Fibroblast of the aortic adventitia (primary cell): ENCODE data around the gene TSHZ1. TPM values are rescaled to one million over a fixed set of nuclear protein-coding genes. Genes with fewer than 3 reads are reported as not detected.

Experiments
- DNase-seq: peaks from one replicate; pipeline ENCODE4 v3.0.0-alpha.2; 2010; ENCODE audit warnings: low read depth
- H3K4me3 ChIP-seq: 2 replicates; pipeline ENCODE4 v1.5.1; 2011; ENCODE audit warnings: low read depth, mild to moderate bottlenecking, control low read depth, low read length, moderate library complexity
- total RNA-seq: library from RNA; depleted of rRNA; stranded (reverse); fragments of >200 nt; gene quantifications from 2 replicates; pipeline ENCODE4 v1.2.3, GENCODE V29; 2012; ENCODE audit warnings: low replicate concordance
- TF ChIP-seq, protein P1 (sequence below): IDR thresholded peaks from 2 replicates; pipeline ENCODE4 v1.5.1; 2011; ENCODE audit warnings: mild to moderate bottlenecking, low read length, control low read depth, inconsistent platforms; ENCODE audit not compliant: insufficient read depth

The TSHZ1 gene
- total RNA-seq, 1 donor, result 7.9 TPM

DNA sequence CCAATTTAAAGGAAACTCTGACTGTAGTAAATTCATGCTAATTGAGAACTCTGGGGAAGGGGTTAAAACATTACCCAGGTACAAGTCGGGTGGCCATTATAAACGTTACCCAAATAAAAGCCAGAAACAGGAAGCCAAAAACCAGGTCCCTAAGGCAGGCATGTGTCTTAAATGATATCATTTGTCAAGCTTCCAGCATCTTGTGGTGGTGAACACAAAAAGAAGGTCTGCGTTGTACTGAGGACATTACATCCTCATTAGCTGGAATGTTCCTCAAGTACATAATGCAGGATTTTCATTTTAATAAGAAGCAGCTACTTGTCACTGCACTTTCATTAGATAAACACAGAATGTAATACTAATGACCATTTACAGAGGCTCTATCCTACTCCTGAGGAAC is 12.6 kb upstream of the TSHZ1 start:
- peak; percentile 27 for DNase-seq
- no peak overlapping the region for H3K4me3 ChIP-seq
- TF ChIP-seq, protein P1, sequence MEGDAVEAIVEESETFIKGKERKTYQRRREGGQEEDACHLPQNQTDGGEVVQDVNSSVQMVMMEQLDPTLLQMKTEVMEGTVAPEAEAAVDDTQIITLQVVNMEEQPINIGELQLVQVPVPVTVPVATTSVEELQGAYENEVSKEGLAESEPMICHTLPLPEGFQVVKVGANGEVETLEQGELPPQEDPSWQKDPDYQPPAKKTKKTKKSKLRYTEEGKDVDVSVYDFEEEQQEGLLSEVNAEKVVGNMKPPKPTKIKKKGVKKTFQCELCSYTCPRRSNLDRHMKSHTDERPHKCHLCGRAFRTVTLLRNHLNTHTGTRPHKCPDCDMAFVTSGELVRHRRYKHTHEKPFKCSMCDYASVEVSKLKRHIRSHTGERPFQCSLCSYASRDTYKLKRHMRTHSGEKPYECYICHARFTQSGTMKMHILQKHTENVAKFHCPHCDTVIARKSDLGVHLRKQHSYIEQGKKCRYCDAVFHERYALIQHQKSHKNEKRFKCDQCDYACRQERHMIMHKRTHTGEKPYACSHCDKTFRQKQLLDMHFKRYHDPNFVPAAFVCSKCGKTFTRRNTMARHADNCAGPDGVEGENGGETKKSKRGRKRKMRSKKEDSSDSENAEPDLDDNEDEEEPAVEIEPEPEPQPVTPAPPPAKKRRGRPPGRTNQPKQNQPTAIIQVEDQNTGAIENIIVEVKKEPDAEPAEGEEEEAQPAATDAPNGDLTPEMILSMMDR, result no peak

DNA sequence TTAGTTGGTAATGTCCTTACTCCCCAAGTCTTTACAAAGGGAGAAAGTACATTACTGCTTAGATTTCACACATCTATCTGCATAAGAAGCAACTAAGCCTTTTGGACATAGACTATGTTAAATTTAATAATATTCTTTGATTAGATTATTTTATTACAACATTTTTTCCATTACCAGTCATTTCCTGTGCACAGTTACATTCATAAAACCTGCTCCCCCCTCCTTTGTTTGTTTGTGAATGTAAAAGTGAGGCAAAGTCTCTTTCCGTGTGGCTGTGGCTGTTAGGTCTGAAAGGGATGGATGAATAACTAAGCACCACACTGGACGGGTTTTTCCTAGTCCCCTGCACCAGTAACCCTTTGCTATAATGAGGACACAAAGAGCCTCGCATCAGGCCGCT is 11.3 kb upstream of the TSHZ1 start:
- DNase-seq, result no peak
- H3K4me3 ChIP-seq, result no peak overlapping the region

DNA sequence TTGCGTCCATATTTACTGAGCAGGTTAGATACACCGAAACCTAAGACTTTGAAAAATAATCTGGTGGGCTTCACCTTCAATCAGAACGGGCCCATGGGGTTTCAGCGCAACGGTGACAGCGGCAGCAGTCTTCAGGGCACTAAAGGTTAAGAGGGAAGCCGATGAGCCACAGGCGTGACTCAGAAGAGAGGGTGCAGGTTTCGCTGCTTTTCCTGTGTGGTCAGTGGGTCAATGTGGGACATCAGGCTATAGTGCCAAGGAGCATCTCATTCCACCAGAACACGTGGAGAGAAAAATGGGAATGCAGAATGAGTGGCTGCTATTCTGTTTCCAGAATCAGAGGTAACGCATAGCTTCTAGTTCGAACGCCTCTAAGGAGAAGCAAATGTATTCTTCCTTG is 10.5 kb upstream of the TSHZ1 start:
- TF ChIP-seq, protein P1, result no peak
- no peak overlapping the region for H3K4me3 ChIP-seq
- no peak for DNase-seq

More for the DNA sequence above, 11.3 kb upstream of the TSHZ1 start:
- TF ChIP-seq, protein P1, result no peak

DNA sequence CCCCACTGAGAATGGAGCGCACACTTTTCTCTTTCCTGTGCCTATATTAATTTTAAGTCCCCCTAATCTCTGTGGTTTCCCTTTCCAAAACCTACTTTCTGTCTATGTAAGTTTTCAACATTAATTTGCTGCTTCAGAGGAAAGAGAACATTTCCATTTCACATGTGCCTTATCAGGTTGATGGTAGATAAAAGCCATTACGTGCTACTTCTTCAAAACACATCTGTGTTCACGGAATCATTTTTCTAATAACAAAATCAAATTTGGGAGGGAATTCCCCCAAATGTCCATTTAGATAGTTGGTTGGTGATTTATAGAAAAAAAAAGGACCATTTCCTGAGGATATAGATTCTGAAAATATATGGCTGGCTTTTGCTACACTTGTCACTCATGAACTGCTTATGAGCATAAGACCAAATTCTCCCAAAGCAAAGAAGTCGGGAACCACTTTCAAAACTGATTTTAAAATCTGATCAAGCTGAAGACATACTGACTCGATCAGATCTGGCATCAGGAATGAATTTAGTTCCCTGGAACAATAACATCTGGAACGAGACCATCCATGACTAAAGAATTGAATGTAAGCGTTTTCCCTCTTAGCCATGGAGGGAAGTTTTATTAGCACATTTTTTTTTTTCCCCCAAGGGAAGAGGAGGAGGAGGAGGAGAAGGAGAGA is 9.9 kb upstream of the TSHZ1 start:
- DNase-seq, result no peak
- TF ChIP-seq, protein P1, result no peak
- no peak overlapping the region for H3K4me3 ChIP-seq

DNA sequence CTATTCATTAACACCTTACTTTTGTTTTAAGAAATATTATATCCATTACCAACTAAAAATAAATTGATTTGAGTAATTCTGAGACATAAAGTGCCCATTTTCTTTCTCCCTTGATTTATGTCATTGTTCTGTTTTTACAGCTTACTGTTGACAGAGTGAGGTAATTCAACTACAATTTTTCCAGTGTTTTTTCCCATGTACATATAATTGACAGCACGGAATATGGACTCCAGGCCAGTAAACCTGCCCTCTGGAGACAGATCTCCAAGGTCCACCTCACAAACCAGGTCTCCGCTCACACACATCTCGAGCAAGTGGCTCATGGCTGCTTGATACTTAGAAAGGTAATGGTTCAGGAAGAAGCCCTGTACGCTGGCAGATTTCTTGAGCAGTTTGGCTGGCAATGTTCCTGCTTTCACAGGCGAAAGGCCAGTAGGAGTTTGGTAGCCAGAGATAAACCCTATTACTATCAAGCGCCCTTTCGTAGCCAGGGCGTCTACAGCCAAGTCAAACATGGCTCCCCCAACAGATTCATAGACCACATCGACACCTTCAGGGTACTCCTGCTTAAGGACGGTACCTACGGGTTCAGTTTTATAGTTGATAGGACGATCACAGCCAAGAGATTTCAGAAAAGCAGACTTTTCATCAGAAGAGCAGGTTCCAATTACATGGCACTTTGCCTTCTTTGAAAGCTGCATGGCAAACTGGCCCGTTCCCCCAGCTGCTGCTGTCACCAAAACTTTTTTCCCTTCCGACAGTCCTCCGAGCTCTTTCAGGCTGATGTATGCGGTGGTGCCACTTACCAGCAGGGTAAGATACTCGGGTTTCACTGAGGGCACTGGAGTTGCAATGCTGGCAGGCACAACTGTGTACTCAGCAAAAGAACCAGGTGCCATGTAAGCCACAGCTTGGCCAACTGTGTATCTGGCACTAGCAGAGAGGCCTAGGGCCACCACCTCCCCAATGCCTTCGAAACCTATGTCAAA is 9.0 kb upstream of the TSHZ1 start:
- DNase-seq, result no peak
- H3K4me3 ChIP-seq, result no peak overlapping the region
- TF ChIP-seq, protein P1, result no peak

DNA sequence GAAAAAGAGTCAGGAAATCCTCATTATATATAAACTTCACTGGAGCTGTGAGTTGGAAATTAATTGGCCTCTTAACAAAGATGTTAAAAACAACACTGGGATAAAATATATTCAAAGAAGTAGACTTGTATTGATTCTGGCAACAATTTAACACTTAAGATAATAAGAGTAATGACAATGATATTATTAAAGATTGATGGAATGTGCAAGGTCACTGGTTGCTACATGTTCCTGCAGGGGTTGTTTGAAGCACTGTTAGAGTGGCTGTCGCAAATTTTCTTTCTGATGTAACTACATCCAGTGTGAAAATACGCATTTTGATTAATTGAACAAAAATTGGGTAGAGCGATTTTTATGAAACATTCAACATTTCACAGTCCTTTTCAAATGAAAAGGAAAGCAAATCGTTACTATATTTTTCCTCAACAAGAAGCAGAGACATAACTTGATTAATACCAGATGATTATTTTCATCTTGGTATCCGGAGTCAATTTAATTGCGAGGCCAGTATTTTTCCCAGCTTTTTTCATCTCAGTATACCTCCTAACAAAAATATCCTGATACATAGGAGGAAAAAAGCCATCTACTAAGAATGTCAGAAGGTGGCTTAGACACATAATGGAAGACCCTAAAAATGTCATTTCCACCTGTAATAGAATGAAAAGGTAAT is 7.8 kb upstream of the TSHZ1 start:
- TF ChIP-seq, protein P1, result no peak
- no peak overlapping the region for H3K4me3 ChIP-seq
- peak; percentile 20 for DNase-seq
